GM19240 (cell line): Measurements from ENCODE around the gene TMEM106C.

ENCODE experiments used
- DNase-seq: peaks from one replicate; pipeline ENCODE4 v3.0.0; 2011; ENCODE audit warnings: low spot score; ENCODE audit not compliant: insufficient read length

TMEM106C gene

DNA sequence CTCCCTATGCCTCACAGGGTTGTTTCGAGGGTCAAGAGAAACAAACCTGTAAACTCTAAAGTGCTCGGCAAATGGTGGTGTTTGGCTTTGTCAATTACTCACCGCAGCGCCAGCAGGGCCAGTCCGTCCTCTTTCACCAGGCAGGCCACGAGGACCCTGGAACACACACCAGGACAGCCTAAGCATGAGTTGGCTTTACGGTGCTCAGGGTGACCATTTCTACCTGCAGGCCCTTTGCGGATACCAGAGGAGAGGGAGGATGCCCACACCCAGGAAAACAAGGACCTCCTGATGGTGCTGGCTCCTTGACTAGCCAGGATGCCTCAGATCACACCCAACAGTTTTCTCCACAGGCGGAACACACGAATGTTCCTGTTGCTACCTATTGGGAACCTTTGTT lies 29.4 kb downstream of the TMEM106C start:
- DNase-seq: no peak

DNA sequence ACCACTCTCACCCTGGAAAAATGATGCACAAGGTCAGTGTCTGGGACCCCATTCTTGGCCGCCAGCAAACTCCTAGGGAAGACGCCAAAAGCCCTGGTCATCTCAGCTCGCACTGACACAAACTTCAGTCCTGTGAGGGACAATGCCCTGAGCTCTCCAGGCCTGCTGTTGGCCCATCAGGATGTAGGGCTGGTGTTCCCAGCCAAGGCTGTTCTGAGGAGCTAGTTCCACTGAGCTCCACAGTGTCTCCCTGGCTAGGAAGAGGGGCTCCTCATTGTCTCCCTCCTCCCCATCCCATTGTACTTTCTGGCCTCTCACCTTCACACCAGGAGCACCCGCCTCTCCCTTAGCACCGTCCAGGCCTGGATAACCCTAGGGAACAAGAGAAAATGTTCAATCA lies 30.1 kb downstream of the TMEM106C start:
- no peak for DNase-seq

DNA sequence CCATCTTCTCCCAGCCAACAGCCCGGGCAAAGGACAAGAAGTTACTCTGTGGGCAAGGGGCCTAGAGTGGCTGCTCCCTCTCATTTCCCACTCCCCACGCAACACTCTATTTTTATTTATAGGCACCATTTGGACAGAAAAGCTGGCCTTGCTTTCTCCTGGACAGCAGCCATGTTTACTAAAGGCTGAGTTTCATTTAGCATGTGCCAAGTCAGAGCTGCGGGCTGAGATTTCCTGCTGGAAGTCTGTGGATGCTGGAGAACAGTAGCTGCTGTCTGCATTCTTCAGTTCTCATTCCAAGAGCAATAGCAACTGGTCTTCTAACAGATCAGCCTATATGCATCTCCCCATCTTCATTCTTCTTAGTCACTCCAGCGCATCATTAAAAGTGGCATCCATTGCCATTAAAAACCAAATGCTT lies 32.6 kb downstream of the TMEM106C start:
- no peak for DNase-seq

DNA sequence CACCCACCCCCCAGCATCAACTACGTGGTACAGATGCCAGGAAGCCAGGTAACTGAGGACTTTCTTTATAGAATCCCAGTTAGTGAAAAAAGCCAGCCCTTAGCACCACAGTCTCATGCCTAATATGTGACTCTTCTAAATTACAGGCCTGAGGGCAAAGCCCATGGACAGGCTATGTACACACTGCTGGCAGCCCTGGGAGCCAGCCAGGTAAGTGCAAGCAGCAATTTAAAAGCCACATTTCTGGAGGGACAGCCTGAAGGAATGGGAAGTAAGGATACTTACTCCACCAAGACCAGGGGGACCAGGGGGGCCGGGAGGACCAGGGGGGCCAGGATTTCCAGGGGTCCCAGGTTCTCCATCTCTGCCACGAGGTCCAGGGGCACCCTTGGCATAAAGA lies 33.9 kb downstream of the TMEM106C start:
- no peak for DNase-seq

DNA sequence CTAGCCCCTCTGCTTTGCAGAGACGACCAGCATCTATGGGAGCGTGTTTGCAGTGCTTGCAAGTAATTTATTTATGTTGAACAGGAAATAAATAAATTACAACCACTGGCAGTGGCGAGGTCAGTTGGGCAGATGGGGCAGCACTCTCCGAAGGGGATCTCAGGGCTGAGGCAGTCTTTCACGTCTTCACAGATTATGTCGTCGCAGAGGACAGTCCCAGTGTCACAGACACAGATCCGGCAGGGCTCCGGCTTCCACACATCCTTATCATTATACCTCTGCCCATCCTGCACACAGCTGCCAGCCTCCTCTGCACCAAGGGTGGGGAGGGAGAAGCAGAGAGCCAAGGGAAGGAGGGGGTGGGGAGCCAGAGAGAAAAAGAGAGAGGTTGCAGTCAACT lies 36.4 kb downstream of the TMEM106C start:
- no peak for DNase-seq

DNA sequence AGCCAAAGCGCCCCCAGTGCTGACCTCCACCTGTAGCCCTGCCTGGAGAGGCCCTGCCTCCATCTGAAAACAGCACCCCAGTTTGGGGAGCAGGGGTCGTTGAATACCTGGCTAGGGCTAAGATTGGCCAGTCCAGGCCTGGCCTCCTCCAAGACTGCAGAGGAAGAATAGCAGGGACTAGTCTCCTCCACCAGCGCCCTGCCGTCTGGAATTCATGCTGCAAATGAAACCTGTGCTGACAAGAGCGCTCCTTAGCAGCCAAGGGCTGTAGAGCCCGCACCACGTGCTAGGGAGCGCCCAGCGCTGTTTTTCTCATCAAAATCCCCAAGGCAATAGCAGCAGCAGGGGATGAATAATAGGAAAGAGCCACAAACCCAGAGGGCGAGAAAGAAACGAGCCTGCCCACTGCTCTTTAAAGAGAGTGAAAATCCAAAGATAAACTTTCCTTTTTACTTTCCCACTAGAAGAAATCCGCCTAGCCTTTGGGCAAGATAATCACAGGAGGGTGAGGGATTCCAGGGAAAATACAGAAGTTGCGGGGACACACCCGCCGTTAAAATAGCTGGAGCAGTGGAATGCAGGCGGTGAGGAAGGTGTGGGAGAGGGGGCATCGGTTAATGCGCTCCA lies 37.6 kb downstream of the TMEM106C start:
- no peak for DNase-seq

DNA sequence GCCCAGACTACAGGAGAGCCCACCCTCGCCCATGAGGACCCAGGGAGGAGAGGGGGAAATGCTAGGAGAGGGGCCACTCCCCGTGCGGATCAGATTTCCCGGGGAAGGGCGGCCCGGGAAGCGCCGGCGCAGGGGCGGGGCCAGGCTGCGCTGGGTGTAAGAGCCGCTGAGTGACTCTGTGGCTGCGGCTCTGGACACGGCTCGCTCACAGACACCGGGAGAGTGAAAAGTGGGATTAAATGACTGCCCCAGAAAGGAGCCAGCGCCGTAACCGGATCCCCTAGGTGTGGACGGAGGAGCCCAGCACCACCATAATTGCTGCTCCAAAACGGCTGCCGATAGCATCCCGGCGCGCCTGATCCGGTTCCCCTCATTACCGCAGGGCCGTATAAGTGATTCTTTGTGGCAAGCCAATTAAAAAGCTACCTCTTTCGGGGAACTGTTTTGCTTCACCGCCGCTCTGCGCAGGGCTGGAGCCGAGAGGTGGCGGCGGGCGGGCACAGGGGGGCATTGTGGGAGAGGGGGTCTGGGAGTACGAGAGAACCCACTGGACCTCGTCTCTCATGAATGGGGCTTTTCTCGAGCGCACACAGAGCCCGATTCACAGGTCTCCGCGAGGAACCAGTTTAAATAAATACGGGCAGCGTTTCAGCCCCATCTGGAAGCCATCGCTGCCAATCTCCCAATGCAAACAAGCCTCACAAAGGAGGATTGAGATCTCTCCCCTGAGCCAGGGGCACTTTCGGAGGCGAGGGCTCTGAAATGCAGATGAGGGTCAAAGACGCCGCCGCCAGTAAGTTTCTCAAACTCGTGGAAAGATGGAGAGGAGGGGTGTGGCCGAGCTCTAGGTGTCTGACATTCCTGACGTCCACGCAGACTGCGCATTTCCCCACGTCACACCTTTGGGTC lies 38.4 kb downstream of the TMEM106C start:
- no peak for DNase-seq

DNA sequence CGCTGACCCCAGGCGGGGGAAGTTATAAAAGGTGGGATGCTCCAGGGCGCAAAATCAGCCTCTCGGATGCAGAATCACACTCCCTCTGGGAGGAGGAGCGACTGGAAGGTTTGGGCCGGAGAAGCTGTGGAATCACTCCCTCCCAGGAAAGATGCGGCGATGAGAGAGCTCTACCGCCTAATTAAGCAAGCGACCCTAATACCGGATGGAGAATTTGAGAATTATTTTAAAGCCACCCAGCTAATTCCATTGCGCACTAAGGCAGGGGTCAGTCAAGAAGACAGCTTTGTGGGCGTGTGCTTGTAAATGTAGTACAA lies 39.0 kb downstream of the TMEM106C start:
- no peak for DNase-seq

DNA sequence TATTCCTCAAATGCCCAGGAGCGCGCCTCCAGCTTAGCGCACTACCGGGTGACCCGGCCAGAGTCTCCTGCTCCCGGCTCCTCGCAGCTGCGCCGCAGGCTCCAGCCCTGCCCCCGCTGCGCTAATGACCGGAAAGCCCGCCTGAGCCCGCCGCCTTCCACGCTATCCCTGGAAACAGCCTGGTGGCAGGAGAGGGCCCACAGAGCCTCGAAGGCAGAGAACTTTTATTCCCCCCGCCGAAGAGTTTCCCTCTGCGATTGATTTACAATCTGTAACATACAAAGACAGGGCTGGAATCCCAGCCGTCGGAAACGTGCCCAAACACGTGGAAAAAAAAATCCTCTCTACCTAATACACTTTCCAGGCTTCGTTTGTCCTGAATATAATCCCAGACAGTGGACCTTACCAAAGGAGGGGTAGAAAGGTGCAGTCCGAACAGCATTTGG lies 39.4 kb downstream of the TMEM106C start:
- no peak for DNase-seq

DNA sequence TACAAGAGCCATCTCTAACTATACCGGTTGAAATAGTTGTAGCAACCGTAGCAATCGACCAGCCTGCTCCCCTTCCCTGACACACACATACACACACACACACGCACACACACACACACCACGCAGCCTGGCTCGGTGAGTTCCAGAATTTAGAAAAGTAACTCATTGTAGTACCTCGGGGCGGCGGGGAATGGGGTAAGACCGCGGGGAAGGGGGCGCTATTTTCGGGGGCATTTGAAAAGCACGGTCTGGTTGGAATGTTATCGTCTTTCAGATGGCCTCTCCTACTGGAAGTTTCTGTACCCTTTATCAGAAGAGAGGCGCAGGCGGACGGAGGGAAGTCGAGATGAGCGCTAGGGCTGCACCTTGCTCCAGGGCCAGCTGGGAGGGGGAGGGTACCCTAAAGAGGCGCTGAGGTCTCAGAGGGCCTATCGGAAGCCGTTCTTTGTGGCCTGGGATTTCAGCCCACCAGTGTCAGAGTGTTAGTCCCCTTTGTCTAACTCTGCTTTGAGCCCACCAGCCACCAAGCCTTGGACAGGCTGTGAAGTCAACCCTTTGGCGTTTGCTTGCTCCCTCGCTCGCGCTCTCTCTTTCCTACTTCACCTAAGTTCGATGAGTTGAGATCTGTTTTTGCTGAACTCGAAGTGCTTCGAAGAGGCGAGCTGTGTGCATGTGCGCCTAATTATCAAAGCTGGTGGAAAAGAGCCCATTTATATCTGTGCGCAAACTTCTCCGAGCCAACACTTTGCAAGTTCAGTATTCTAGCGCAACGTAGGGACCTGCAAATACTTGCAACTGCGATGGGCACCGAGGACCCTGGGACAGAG lies 40.0 kb downstream of the TMEM106C start:
- no peak for DNase-seq

DNA sequence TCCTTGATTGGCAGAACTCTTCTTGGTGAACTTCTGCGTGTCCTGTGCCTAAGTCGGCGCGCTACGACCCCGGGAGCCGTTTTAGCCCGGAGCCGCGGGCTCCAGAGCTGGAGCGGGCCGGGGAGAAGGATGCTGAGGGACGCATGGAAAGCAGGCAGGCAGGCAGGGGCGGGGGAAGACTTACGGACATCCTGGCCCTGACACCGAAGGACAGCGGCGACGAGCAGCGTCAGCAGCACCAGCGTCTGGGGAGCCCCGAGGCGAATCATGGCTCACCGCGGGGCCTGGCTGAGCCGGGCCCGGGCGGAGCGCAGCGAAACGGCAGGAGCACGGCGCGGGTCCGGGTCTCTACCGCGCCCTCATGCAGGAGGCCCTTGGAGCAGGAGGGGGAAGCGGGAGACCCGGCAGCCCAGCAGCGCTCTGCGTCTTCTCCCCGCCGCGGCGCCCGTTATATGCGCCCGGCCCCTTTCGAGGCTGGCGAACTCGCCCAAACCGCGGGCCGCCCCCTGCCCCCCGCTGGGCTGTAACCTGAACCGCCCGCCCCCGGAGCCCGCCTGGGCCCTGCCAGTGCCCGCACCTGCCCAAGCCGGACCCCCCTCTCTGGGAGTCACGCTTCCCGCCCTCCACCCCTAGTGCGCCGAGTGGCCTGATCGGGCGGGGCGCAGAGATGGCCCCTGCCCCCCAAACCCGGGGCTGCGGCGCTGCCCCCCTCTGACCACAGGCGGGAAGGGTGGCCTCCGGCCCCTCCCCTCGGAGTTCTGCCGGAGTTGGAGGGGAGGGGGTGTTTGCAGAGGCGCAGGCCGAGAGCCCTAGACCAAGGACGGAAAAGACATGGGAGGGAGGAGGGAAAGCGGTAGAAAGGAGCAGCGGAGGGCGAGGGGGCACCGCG lies 40.9 kb downstream of the TMEM106C start, which contains the start of gene COL2A1:
Gene COL2A1, minus strand, starts transcription at position 424 of the 889 bp plus-strand sequence. Its CDS starts 155 bp downstream, at position 269.
- DNase-seq: no peak

DNA sequence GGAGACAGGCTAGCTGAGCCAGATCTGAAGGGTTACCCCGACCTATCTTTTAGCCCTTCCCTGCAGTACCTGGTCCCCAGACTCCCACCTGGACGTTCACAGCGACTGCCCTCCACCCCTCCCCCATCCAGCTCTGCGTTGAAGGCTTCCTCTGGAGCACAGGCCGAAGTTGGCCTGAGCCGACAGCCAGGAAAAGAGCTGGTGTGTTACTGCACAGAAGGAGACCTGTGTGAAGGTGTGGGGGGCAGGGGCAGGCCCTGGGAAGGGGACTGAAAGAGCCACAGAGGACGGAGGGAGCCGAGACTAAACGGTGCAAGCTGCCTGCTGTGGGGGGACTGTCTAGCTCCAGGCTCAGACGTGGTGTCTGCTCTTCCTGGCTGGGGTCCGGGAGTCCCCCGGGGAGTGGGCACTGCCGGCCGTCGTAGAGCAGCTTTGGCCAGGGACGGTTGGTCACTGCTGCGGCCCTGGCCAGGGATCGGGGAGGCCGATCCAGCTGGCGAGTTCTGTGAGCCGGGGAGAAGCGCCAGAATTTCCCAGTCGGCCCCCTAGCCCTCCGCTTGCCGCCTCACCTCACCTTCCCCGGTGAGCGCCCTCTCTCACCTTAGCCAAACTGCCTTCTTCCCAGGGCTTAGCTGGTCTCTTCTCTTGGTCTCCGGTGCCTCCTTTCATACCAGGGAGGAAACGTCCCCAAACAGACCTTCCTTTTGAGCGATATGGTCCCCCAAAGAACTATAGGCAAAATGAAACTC lies 41.8 kb downstream of the TMEM106C start:
- DNase-seq: no peak

DNA sequence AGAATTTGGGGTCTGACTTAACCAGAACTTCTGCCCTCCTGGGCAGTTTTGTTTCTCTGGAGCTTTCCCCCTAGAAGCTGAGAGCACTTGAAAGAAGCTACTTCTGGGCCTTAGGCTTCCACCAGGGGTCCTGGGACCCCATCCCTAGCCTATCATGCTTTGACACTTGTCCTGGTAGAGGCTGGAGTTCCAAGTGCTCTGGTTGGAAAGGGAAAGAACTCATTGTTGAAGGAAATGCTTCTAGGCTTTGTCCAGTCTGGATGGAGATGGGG lies 42.3 kb downstream of the TMEM106C start:
- no peak for DNase-seq

DNA sequence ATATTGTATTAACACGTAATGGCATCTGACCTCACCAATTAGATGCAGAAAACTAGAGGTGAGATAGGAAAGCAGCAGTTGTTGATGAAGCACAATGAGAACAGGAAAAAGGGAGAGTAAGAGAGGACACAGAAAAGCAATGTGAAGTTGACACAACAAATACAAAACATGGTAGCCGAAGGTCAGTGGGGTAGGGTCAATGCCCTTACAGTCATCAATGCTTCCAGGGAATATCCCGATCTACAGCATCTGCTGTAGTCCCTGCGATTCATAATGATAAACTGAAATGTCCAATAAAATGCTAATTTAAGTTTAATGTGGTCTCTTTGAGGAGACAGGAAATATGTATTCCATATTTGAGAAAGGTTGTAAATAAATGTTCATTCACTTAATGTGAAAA lies 43.8 kb downstream of the TMEM106C start:
- no peak for DNase-seq

DNA sequence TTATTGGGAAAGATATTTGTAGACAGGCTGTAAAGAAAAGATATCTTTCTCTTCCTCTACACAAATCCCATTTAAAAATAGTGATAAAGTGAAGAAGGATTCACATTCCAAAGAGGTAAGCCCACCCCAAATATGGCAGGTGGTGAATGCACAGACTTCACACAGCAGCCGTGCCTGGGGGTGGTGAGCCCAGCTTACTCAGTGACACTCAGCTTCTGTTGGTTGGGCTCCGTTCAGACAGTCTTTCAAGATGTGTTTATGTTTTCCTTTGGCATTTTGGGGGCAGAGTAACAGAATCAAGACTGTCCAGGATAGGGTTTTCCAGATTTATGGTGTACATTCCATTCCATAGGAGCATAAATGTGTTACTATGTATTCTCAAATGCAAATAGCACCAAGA lies 45.0 kb downstream of the TMEM106C start:
- no peak for DNase-seq

DNA sequence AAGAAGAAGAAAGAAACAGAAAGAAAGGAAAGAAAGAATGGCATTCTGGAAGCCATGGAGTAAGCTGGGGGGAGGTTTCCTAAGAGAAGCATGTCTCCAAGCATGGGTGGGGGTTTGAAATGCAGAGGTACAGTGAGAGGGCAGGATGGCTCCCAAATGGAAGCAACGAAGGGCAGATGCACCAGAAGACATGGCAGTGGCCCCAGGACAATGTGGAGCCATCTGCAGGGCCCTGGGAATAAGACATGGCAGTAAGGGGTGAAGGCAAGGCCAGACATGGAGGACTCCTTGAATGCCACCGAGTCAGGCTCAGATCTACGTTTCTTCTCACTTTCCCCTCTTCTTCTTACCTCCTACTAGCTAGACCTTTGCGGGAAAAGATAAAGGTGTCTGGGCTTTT lies 45.6 kb downstream of the TMEM106C start:
- DNase-seq: no peak

DNA sequence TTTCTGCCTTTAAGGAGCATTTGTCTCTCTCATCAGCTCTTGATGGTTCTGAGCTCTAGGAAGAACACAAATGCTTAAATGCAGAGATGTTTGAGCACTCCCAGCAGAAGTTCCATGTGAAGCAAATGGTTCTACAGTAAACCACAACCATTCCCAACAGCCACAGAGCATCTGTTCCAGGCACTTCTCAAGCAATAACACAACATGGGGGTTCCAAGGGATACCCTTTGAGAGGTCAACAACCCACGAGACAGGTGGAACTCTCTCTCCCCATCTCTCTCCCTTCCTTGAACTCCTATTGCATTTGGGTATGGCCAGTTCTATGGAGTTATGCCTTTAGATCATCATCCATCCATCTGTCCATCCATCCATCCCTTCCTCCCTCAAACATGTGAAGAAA lies 46.1 kb downstream of the TMEM106C start:
- DNase-seq: no peak

DNA sequence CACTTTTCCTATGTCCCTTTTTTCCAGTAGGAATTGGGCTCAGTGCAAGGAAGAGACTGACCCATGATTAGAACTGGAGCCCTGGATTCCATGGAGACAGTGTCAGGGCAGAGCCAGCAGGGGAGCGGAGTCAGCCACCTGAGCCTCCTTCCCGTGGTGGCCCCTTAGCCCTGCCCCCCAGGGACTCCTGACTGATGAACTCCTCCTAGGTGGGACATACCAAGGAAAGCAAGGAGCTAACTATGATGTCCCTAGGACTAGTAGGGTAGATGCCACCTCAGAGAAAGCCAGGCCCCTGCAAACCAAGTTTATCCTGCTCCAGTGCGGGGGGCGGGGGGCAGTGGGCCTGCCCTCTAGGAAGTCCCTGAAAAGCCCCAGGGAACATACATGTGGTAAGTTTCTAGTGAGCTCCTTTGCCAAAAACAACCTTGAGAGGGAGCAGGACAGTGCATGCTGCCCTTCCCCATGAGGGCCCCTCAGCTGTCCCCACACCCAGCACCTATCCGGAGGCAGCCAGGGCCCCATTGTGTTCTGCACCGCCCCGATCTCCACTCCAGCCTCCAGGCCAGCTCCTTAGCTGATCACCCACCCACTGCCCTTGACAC lies 47.1 kb downstream of the TMEM106C start:
- no peak for DNase-seq

DNA sequence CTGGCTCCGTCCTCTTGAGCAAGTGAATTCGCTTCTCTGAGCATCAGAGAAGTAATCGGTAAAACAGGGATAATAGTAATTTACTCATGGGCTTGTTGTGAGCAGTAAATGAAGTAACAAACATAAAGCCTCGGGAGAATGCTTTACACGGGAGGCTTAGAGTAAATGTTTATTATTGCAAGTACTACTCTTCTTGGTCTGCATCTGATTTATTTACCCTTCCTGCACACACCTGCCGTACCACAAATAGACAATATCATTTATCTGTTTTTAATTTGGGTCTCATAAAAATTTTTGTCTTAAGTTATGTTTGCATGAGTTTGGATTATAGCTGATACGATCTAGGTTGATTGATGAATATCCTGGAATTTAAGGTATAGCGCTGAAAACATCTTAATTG lies 48.7 kb downstream of the TMEM106C start:
- no peak for DNase-seq

DNA sequence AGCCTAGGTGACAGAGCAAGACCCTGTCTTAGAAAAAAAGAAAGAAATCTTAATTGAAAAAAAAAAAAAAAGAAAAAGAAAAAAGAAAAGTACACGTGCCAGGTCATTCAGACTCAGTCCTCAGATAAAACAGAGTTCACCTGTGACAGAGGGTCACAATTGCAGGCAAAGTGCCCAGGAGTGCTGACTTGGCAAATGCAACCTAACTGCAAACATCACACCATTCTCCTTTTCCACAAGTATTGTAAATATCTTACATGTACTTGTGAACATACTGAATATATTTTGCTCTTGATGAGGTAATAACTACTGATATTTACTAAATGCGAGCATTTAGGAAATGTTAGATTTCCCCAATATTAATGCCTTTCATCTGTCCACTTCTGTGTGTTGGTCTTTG lies 49.9 kb downstream of the TMEM106C start:
- no peak for DNase-seq
